ENCODE measurements around the gene ASAP3.

- TF ChIP-seq CTCF (IDR thresholded peaks at IDR 0.05 in 8 of 11, conservative IDR thresholded peaks at IDR 0.05 in 3 of 11) (no peak), POLR2AphosphoS5 (IDR thresholded peaks at IDR 0.05) (no peak)
These were observed 96.5 kb downstream of the ASAP3 start for GRCh38 chr1:23387494-23387893.
